Neural cell (in vitro differentiated cells): ENCODE results near the gene SYT13.

Experiments used
- POLR2AphosphoS5 ChIP-seq: IDR thresholded peaks from 2 replicates; pipeline ENCODE4 v1.6.1; 2012
- TAF1 ChIP-seq: IDR thresholded peaks from 2 replicates; pipeline ENCODE4 v1.6.1; 2012; ENCODE audit warnings: low read depth
- TF ChIP-seq, protein P1 (sequence below): fragments of 450-650 bp; IDR thresholded peaks from 2 replicates; pipeline ENCODE4 v1.5.1; 2014; ENCODE audit warnings: antibody characterized with exemption, mild to moderate bottlenecking, moderate library complexity; ENCODE audit not compliant: poor library complexity, severe bottlenecking

DNA sequence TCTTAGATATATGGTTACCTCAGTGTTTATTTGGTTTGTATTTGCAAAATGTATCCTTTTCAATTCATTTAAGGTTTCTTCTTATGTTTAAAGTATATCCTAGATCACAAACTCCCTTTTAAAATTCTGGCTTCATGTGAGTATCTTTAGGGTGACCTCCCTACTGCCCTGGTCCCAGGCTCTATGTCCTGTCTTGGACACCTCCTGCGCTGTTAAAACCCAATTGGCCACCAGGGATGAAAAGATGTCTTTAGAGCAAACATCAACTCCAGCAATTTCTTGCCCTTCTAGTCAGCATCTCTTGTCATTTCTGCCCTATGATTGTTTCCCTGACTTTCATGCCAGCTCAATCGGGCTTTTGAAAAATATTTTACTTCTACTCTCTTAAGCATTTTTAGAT, 28.8 kb upstream of the SYT13 start:
- TF ChIP-seq, protein P1, sequence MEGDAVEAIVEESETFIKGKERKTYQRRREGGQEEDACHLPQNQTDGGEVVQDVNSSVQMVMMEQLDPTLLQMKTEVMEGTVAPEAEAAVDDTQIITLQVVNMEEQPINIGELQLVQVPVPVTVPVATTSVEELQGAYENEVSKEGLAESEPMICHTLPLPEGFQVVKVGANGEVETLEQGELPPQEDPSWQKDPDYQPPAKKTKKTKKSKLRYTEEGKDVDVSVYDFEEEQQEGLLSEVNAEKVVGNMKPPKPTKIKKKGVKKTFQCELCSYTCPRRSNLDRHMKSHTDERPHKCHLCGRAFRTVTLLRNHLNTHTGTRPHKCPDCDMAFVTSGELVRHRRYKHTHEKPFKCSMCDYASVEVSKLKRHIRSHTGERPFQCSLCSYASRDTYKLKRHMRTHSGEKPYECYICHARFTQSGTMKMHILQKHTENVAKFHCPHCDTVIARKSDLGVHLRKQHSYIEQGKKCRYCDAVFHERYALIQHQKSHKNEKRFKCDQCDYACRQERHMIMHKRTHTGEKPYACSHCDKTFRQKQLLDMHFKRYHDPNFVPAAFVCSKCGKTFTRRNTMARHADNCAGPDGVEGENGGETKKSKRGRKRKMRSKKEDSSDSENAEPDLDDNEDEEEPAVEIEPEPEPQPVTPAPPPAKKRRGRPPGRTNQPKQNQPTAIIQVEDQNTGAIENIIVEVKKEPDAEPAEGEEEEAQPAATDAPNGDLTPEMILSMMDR, result no peak
- TF ChIP-seq POLR2AphosphoS5 (no peak), TAF1 (no peak)
